Astrocyte of the cerebellum (primary cell): ENCODE results near the gene ARPC2.

Source experiments
- DNase-seq: peaks from one replicate; pipeline ENCODE4 v3.0.0-alpha.2; 2011; ENCODE audit warnings: low read depth
- H3K4me3 ChIP-seq: 2 replicates; pipeline ENCODE4 v1.5.1; 2011; ENCODE audit warnings: mild to moderate bottlenecking, low read depth, low read length, moderate library complexity
- in situ Hi-C: cut with HindIII; loops from 2 replicates; pipeline ENCODE4 v1.10.0; 2017; ENCODE audit warnings: low sequenced_read_pairs
- TF ChIP-seq, protein P1 (sequence below): IDR thresholded peaks from 2 replicates; pipeline ENCODE4 v1.5.1; 2012; ENCODE audit warnings: low read length, low read depth, moderate library complexity, mild to moderate bottlenecking; ENCODE audit errors: missing control alignments

Gene ARPC2

DNA sequence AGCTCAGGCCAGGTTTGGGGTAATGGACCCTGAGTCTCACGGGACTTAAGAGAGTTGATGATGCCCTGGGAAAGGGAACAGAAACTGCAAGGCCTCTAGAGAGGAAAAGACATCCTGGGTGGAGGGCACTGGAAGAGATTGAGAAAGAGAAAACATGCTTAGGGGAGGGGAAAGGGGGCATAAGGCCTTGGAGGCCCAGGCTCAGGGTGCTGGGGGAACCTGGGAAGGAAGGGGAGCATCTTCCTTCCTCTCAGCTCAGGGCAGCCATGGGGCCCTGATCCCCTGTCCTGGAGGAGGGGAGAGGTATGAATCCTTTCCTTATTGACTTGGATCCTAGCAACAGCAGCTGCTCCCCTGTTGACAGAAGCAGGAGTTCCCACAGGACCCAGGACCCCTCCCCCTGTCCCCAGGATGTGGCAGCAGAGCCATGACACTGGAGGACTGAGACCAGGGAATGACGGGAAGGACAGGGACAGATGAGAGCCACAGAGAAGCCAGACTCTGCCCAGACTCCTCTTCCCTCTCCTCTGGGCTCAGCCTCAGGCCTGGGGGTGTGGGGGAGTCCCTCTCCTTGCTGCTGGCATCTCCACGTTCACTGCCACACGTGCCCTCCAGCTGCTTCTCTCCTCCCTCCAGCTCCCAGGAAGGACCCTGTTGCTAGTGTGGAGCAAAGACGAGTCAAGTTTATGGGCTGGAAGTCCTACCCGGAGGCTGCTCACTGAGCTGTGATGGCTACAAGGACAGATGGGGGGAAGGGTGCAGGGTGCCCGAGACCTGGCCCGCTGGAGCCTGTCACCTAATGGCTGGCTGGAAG, 44.6 kb downstream of the ARPC2 start:
- in situ Hi-C loops: no loop called here
- DNase-seq: no peak
- no peak overlapping the region for H3K4me3 ChIP-seq
- TF ChIP-seq, protein P1, sequence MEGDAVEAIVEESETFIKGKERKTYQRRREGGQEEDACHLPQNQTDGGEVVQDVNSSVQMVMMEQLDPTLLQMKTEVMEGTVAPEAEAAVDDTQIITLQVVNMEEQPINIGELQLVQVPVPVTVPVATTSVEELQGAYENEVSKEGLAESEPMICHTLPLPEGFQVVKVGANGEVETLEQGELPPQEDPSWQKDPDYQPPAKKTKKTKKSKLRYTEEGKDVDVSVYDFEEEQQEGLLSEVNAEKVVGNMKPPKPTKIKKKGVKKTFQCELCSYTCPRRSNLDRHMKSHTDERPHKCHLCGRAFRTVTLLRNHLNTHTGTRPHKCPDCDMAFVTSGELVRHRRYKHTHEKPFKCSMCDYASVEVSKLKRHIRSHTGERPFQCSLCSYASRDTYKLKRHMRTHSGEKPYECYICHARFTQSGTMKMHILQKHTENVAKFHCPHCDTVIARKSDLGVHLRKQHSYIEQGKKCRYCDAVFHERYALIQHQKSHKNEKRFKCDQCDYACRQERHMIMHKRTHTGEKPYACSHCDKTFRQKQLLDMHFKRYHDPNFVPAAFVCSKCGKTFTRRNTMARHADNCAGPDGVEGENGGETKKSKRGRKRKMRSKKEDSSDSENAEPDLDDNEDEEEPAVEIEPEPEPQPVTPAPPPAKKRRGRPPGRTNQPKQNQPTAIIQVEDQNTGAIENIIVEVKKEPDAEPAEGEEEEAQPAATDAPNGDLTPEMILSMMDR: no peak

DNA sequence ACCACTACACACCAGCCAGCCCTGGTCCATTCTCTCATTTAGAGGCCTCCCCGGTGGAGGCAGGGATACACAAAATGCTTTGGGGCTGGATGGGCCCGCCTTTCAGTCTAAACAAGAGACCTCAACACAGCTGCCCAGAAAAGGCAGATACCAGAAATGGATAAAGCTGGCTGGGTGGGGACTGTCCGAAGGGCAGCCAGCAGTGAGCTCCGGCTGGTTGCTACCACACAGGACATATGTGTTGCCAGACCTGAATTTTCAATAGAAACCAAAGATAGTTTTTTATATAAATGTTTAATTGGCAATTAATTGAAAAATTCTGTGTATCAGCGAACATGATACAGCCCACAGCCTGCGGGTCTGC, 45.2 kb downstream of the ARPC2 start:
- TF ChIP-seq, protein P1: no peak
- no peak for DNase-seq
- no peak overlapping the region for H3K4me3 ChIP-seq
- in situ Hi-C loops: no loop called here

DNA sequence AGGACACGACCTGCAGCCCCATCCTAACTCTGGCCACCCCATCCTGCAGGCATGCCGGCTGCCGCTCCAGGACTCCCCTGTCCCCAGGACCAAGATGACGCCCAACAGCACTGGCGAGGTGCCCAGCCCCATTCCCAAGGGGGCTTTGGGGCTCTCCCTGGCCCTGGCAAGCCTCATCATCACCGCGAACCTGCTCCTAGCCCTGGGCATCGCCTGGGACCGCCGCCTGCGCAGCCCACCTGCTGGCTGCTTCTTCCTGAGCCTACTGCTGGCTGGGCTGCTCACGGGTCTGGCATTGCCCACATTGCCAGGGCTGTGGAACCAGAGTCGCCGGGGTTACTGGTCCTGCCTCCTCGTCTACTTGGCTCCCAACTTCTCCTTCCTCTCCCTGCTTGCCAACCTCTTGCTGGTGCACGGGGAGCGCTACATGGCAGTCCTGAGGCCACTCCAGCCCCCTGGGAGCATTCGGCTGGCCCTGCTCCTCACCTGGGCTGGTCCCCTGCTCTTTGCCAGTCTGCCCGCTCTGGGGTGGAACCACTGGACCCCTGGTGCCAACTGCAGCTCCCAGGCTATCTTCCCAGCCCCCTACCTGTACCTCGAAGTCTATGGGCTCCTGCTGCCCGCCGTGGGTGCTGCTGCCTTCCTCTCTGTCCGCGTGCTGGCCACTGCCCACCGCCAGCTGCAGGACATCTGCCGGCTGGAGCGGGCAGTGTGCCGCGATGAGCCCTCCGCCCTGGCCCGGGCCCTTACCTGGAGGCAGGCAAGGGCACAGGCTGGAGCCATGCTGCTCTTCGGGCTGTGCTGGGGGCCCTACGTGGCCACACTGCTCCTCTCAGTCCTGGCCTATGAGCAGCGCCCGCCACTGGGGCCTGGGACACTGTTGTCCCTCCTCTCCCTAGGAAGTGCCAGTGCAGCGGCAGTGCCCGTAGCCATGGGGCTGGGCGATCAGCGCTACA, 45.9 kb downstream of the ARPC2 start:
- in situ Hi-C loops: no loop called here
- DNase-seq: no peak
- no peak overlapping the region for H3K4me3 ChIP-seq
- TF ChIP-seq, protein P1: no peak

DNA sequence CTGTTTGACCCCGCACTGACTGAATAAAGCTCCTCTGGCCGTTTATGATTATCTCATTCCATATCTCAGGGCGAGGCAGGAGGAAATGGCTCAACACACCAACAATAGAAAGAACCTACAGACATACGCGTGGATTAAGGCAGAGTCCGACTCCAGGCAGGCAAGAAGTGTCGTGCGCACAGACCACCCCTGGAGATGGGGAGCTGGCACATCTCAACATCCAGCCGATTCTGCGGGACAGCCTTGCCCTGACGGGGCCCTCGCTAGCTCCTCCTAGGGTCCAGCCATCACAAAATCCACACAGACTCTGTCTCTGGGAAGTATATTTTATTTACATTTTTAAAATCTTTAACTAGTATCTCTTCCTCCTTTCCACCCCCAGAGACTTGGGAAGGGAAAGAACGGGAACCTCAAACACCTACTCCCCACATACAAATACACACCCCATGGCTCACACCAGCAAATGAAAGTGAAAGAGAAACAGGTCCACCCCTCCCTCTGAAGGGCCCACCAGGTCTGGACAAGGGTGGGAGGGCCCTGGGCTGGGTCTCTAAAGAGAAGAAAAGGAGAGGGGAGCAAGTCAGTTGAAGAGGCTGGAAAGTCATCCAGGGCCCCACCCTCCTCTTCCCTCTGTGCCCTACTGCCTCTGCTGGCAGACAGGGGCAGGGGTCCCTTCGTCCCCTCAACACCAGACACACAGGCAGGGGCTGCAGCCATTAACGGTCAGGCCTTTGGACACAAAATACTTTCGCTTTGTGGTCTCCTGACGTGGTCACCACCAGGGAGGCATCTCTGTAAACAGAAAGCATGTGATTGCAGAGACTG, 47.0 kb downstream of the ARPC2 start:
- in situ Hi-C loops: no loop called here
- no peak overlapping the region for H3K4me3 ChIP-seq
- DNase-seq: no peak
- TF ChIP-seq, protein P1: peak; percentile 16

DNA sequence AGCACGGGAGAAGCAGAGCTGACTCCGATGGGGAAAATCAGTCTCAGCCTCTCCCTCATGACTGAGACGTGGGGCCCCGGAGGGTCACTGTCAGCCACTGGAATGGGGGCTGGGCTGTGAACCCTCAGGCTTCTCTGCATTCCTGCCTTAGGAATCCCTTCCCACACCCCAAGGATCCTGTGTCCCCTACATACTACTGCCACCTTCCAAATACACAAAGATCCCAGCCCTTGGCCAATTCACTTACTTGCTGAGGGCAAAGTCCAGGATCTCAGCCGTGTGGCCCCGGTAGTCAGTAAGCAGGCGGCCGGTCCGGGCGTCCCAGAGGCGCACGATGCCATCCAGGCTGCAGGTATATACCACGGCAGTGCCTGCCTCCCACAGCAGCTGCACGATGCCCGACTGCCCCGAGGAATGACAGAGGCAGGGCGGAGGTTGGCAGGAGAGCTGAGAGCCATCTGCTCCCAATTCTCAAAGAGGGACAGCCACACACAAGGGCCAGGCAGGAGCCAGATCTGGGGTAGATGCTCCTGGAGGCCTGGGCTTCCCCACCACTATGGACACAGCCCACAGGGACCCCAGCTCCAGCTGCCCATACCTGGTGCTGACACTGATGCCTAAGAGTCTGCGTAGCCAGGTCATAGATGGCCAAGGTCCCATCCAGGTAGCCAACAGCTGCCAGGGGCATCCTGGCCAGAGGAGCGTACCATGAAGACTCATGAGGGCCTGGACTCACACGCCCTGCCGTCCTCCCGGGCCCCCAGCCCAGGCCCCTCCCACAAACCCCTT, 48.0 kb downstream of the ARPC2 start:
- in situ Hi-C loops: no loop called here
- TF ChIP-seq, protein P1: no peak
- H3K4me3 ChIP-seq: no peak overlapping the region
- no peak for DNase-seq
